Ovary (tissue), 3 donors: ENCODE data around the gene GEMIN5.

Experiments used
- CTCF ChIP-seq, 3 donors: fragments of 450-650 bp in 2 of 3; fragments of 200-600 bp in 1 of 3; IDR thresholded peaks; one replicate each; pipeline versions ENCODE4 v1.5.1 to v1.8.0; 2016 to 2022; ENCODE audit warnings: antibody characterized with exemption in 3 of 3, mild to moderate bottlenecking in 1 of 3
- EP300 ChIP-seq: sonication (generic); formaldehyde crosslinking; IDR thresholded peaks from one replicate; pipeline ENCODE4 v1.6.1; 2017; ENCODE audit warnings: antibody characterized with exemption
- POLR2A ChIP-seq: fragments of 450-650 bp; IDR thresholded peaks from one replicate; pipeline ENCODE4 v1.6.1; 2017; ENCODE audit warnings: antibody characterized with exemption, mild to moderate bottlenecking, moderate library complexity
- donor health status: DM: no; HTN: no; CAD: no.

GRCh38 chr5:154873791-154874331 lies 64.2 kb downstream of the GEMIN5 start:
- TF ChIP-seq EP300 (no peak), CTCF (IDR thresholded peaks at IDR 0.05) (no peak), POLR2A (no peak)
